Chondrocyte (in vitro differentiated cells): Measurements from ENCODE around the gene CACNA1C. TPM values are rescaled to one million over a fixed set of nuclear protein-coding genes. Genes with fewer than 3 reads are reported as not detected.
A peak's percentile ranks its signal among the peaks of the same experiment; 100 is the strongest.

Experiments used
- DNase-seq: peaks from one replicate; pipeline ENCODE4 v3.0.0; 2021; ENCODE audit warnings: mixed read lengths, low spot score
- H3K27ac Mint-ChIP-seq: one replicate; pipeline ENCODE4 v1.8.0; 2021; ENCODE audit warnings: mild to moderate bottlenecking, moderate library complexity, mixed read lengths; ENCODE audit not compliant: unreplicated experiment
- H3K27me3 Mint-ChIP-seq: 2 replicates; pipeline ENCODE4 v1.8.0; 2021; ENCODE audit warnings: low read depth, mixed read lengths
- H3K36me3 Mint-ChIP-seq: 2 replicates; pipeline ENCODE4 v1.8.0; 2021; ENCODE audit warnings: low read depth, mixed read lengths
- H3K4me1 Mint-ChIP-seq: 2 replicates; pipeline ENCODE4 v1.8.0; 2021; ENCODE audit warnings: low read depth, mild to moderate bottlenecking, mixed read lengths
- H3K4me3 Mint-ChIP-seq: one replicate; pipeline ENCODE4 v1.8.0; 2021; ENCODE audit warnings: mild to moderate bottlenecking, moderate library complexity, mixed read lengths; ENCODE audit not compliant: unreplicated experiment
- H3K9me3 Mint-ChIP-seq: 2 replicates; pipeline ENCODE4 v1.8.0; 2021; ENCODE audit warnings: low read depth, mixed read lengths
- CTCF ChIP-seq: fragments of 200-600 bp; sonication (generic); IDR thresholded peaks from 2 replicates; pipeline ENCODE4 v1.5.0; 2021; ENCODE audit warnings: antibody characterized with exemption, mild to moderate bottlenecking, moderate library complexity
- total RNA-seq: library from RNA; stranded (reverse); gene quantifications from 3 replicates; pipeline ENCODE4 v1.2.1, GENCODE V29; 2021

CACNA1C gene
- total RNA-seq, 1 donor from 2014 or later, result 27.0 TPM

- Mint-ChIP-seq H3K4me3 (no peak overlapping the region), H3K27me3 (no peaks in the 10 kb centered on the region), H3K9me3 (no peaks in the 10 kb centered on the region), H3K27ac (no peak overlapping the region), H3K36me3 (peaks cover 2% of the 10 kb centered on the region), H3K4me1 (peaks cover 91% of the 10 kb centered on the region)
- no peak for TF ChIP-seq CTCF
- no peak for DNase-seq
These were observed 244.9 kb downstream of the CACNA1C start for GRCh38 chr12:2297658-2298057.

- no peak for DNase-seq
- H3K27me3 Mint-ChIP-seq, result no peaks in the 10 kb centered on the region
- no peak for TF ChIP-seq CTCF
- peaks cover 92% of the 10 kb centered on the region for H3K4me1 Mint-ChIP-seq
- H3K27ac Mint-ChIP-seq, result no peak overlapping the region
- H3K36me3 Mint-ChIP-seq, result peaks cover 2% of the 10 kb centered on the region
- H3K9me3 Mint-ChIP-seq, result no peaks in the 10 kb centered on the region
- no peak overlapping the region for H3K4me3 Mint-ChIP-seq
These were observed 245.9 kb downstream of the CACNA1C start for GRCh38 chr12:2298556-2299200.

- H3K4me1 Mint-ChIP-seq, result peaks cover 94% of the 10 kb centered on the region
- DNase-seq, result no peak
- no peak overlapping the region for H3K4me3 Mint-ChIP-seq
- no peaks in the 10 kb centered on the region for H3K27me3 Mint-ChIP-seq
- no peak overlapping the region for H3K27ac Mint-ChIP-seq
- TF ChIP-seq CTCF, result no peak
- peaks cover 2% of the 10 kb centered on the region for H3K36me3 Mint-ChIP-seq
- H3K9me3 Mint-ChIP-seq, result no peaks in the 10 kb centered on the region
These were observed 246.4 kb downstream of the CACNA1C start for GRCh38 chr12:2299206-2299605.

GRCh38 chr12:2300168-2300567, 247.4 kb downstream of the CACNA1C start:
- H3K4me1 Mint-ChIP-seq, result peaks cover 94% of the 10 kb centered on the region
- H3K36me3 Mint-ChIP-seq, result peaks cover 2% of the 10 kb centered on the region
- DNase-seq, result no peak
- no peaks in the 10 kb centered on the region for H3K27me3 Mint-ChIP-seq
- H3K4me3 Mint-ChIP-seq, result no peak overlapping the region
- H3K9me3 Mint-ChIP-seq, result no peaks in the 10 kb centered on the region
- TF ChIP-seq CTCF, result no peak
- H3K27ac Mint-ChIP-seq, result peak overlapping the region; percentile 45

GRCh38 chr12:2300886-2301285, 248.1 kb downstream of the CACNA1C start:
- H3K27ac Mint-ChIP-seq, result peak overlapping the region; percentile 96
- peaks cover 2% of the 10 kb centered on the region for H3K36me3 Mint-ChIP-seq
- H3K4me1 Mint-ChIP-seq, result peaks cover 94% of the 10 kb centered on the region
- H3K27me3 Mint-ChIP-seq, result no peaks in the 10 kb centered on the region
- TF ChIP-seq CTCF, result no peak
- H3K9me3 Mint-ChIP-seq, result no peaks in the 10 kb centered on the region
- no peak for DNase-seq
- no peak overlapping the region for H3K4me3 Mint-ChIP-seq
